Gastroesophageal sphincter (tissue), 4 donors: ENCODE results near the gene C1RL. TPM values are rescaled to one million over a fixed set of nuclear protein-coding genes. Genes with fewer than 3 reads are reported as not detected.

ENCODE experiments used
- ATAC-seq: fragments of 150-250 bp; one replicate; pipeline ENCODE4 v1.9.1; 2016; ENCODE audit warnings: mild to moderate bottlenecking, moderate library complexity
- H3K27ac ChIP-seq, 4 donors: fragments of 200-600 bp; sonication (generic) in 3 of 4; 1 replicate in 3 of 4; 2 replicates in 1 of 4; pipeline ENCODE4 v1.5.1; 2016 to 2019
- H3K27me3 ChIP-seq: fragments of 200-600 bp; sonication (generic); one replicate; pipeline ENCODE4 v1.5.1; 2019
- H3K36me3 ChIP-seq, 2 donors: fragments of 200-600 bp; sonication (generic); one replicate each; pipeline ENCODE4 v1.5.1; 2019; ENCODE audit warnings: control low read depth in 1 of 2
- H3K4me1 ChIP-seq, 3 donors: fragments of 200-600 bp; sonication (generic); 1 replicate in 2 of 3; 2 replicates in 1 of 3; pipeline ENCODE4 v1.5.1; 2016 to 2019; ENCODE audit warnings: control low read depth in 2 of 3
- H3K4me3 ChIP-seq, 2 donors: fragments of 200-600 bp; sonication (generic); one replicate each; pipeline ENCODE4 v1.5.1; 2019; ENCODE audit warnings: mild to moderate bottlenecking in 1 of 2, moderate library complexity in 1 of 2
- H3K9me3 ChIP-seq, 3 donors: fragments of 200-600 bp; sonication (generic); one replicate each; pipeline ENCODE4 v1.5.1; 2017 to 2019; ENCODE audit warnings: control low read depth in 2 of 3
- CTCF ChIP-seq, 4 experiments: fragments of 200-600 bp in 2 of 4; fragments of 450-650 bp in 2 of 4; sonication (generic) in 1 of 4; IDR thresholded peaks; one replicate each; pipeline ENCODE4 v1.5.1; 2017 to 2019; ENCODE audit warnings: antibody characterized with exemption in 4 of 4, mild to moderate bottlenecking in 2 of 4, moderate library complexity in 2 of 4
- EP300 ChIP-seq: sonication (generic); formaldehyde crosslinking; IDR thresholded peaks from one replicate; pipeline ENCODE4 v1.6.1; 2017; ENCODE audit warnings: antibody characterized with exemption, mild to moderate bottlenecking
- POLR2A ChIP-seq, 2 donors: fragments of 450-650 bp; IDR thresholded peaks; one replicate each; pipeline ENCODE4 v1.6.1; 2017; ENCODE audit warnings: antibody characterized with exemption in 2 of 2, mild to moderate bottlenecking in 2 of 2, moderate library complexity in 1 of 2
- POLR2AphosphoS5 ChIP-seq: sonication (generic); formaldehyde crosslinking; IDR thresholded peaks from one replicate; pipeline ENCODE4 v1.6.1; 2017; ENCODE audit warnings: antibody characterized with exemption
- WGBS, 2 donors: methylation state at CpG; one replicate each; pipeline ENCODE4 v1.1.5; 2018; ENCODE audit warnings: low coverage in 1 of 2; 5-methylcytosine and 5-hydroxymethylcytosine counted together
- total RNA-seq, 4 donors: library from RNA; depleted of rRNA; stranded (reverse); fragments of >200 nt; gene quantifications; one replicate each; pipeline ENCODE4 v1.1.0, GENCODE V29; 2016

Gene C1RL
- total RNA-seq, 4 donors from 2014 or later = 85.9 to 181 (median 103) TPM

- H3K27ac ChIP-seq = no peak overlapping the region
- TF ChIP-seq EP300 = no peak
- TF ChIP-seq POLR2AphosphoS5 = no peak
- no peak for TF ChIP-seq CTCF (IDR thresholded peaks at IDR 0.05)
- no peak for TF ChIP-seq POLR2A (IDR thresholded peaks at IDR 0.05)
- no peaks in the 10 kb centered on the region for H3K9me3 ChIP-seq
- no peak overlapping the region for H3K4me3 ChIP-seq
- H3K27me3 ChIP-seq = no peaks in the 10 kb centered on the region
- peaks cover 0 to 69% of the 10 kb centered on the region in 2 donors for H3K36me3 ChIP-seq
- WGBS, 2 donors = 26 to 84% methylated on average over 2 of the region's 2 CpGs
- no peak for ATAC-seq
- H3K4me1 ChIP-seq = peaks cover 0 to 10% (median 0%) of the 10 kb centered on the region in 3 donors
These were observed 40.0 kb downstream of the C1RL start for GRCh38 chr12:7068994-7069346.

- TF ChIP-seq CTCF (IDR thresholded peaks at IDR 0.05) = no peak
- no peak for TF ChIP-seq POLR2AphosphoS5
- TF ChIP-seq POLR2A (IDR thresholded peaks at IDR 0.05) = no peak
- no peak for TF ChIP-seq EP300
- no peaks in the 10 kb centered on the region for H3K9me3 ChIP-seq
- no peak for ATAC-seq
- peaks cover 0 to 75% of the 10 kb centered on the region in 2 donors for H3K36me3 ChIP-seq
- H3K4me3 ChIP-seq = no peak overlapping the region
- H3K27ac ChIP-seq = no peak overlapping the region
- H3K4me1 ChIP-seq = peaks cover 0 to 16% (median 0%) of the 10 kb centered on the region in 3 donors
- H3K27me3 ChIP-seq = no peaks in the 10 kb centered on the region
- WGBS, 2 donors = 53% methylated on average over 7 of the region's 11 CpGs; no CpG with 5 or more reads in 1 of the 2 donors
These were observed 40.6 kb downstream of the C1RL start for GRCh38 chr12:7068240-7068993.

- Histone ChIP-seq H3K27me3 (no peaks in the 10 kb centered on the region), H3K27ac (no peak overlapping the region), H3K36me3 (peaks cover 0 to 83% of the 10 kb centered on the region in 2 donors), H3K4me1 (peaks cover 0 to 28% (median 0%) of the 10 kb centered on the region in 3 donors), H3K4me3 (no peak overlapping the region), H3K9me3 (no peaks in the 10 kb centered on the region)
- ATAC-seq = no peak
- TF ChIP-seq POLR2A (IDR thresholded peaks at IDR 0.05) (no peak), EP300 (no peak), POLR2AphosphoS5 (no peak), CTCF (IDR thresholded peaks at IDR 0.05) (no peak)
- WGBS, 2 donors = 77 to 93% methylated on average over 4 to 5 of the region's 7 CpGs
These were observed 41.9 kb downstream of the C1RL start for GRCh38 chr12:7067096-7067495.

- no peak for ATAC-seq
- no peaks in the 10 kb centered on the region for H3K9me3 ChIP-seq
- no peak overlapping the region for H3K27ac ChIP-seq
- no peak overlapping the region for H3K4me3 ChIP-seq
- no peaks in the 10 kb centered on the region for H3K27me3 ChIP-seq
- WGBS, 2 donors = 85 to 100% methylated on average over 1 of the region's 2 CpGs
- TF ChIP-seq POLR2A (IDR thresholded peaks at IDR 0.05) (no peak), CTCF (IDR thresholded peaks at IDR 0.05) (no peak)
- H3K4me1 ChIP-seq = peaks cover 0 to 33% (median 0%) of the 10 kb centered on the region in 3 donors
- peaks cover 0 to 83% of the 10 kb centered on the region in 2 donors for H3K36me3 ChIP-seq
These were observed 42.4 kb downstream of the C1RL start for GRCh38 chr12:7066596-7066995.

- TF ChIP-seq CTCF (IDR thresholded peaks at IDR 0.05) (no peak), EP300 (no peak), POLR2A (IDR thresholded peaks at IDR 0.05) (no peak), POLR2AphosphoS5 (no peak)
- Histone ChIP-seq H3K4me3 (no peak overlapping the region), H3K36me3 (peaks cover 0 to 75% of the 10 kb centered on the region in 2 donors), H3K27me3 (no peaks in the 10 kb centered on the region), H3K9me3 (no peaks in the 10 kb centered on the region), H3K27ac (no peak overlapping the region), H3K4me1 (peaks cover 0 to 48% (median under 1%) of the 10 kb centered on the region in 3 donors)
- no peak for ATAC-seq
- WGBS, 2 donors = 84 to 87% methylated on average over 6 to 7 of the region's 7 CpGs
These were observed 43.9 kb downstream of the C1RL start for GRCh38 chr12:7065073-7065623.
